Activated T-cell treated with anti-CD3 and anti-CD28 coated beads for 48 hours (primary cell): Measurements from ENCODE around the gene RGS4.

ENCODE experiments used
- DNase-seq: peaks from one replicate; pipeline ENCODE4 v3.0.0-alpha.2; 2020; ENCODE audit warnings: low read depth

RGS4 gene

GRCh38 chr1:163102590-163102989 lies 33.4 kb downstream of the RGS4 start:
- DNase-seq = no peak

DNA sequence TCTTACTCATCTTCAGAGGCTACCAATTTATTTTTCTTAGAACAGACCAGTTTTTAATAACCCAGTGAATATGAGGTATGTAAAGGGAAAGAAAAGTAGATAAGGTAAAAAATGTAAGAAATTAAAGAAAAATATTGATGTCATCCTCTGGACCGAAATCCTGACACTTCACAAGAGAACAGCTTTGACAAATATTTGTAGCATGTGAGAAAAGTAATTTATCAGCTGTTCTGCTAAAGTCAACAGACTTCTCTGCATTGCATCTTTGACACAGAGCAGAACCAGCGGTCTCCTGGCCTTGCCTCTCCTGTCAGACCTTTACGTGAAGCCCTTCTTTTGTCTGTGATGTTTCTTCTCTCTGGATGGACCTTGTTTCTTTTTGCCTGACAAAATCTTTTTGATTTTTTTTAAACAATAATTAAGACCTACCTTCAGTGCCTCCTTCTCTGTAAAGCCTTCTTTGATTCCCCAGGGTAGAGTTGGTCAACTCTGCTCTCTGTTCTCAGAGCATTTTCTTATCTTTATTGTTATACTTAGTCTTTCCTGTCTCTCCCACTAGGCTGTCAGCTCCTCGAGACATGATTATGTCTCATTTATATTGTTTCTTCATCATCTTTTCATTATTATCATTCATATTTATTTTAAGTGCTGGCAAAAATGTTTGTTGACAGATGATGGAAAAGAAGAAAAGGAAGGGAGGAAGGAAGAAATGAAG lies 35.4 kb downstream of the RGS4 start:
- DNase-seq = no peak

DNA sequence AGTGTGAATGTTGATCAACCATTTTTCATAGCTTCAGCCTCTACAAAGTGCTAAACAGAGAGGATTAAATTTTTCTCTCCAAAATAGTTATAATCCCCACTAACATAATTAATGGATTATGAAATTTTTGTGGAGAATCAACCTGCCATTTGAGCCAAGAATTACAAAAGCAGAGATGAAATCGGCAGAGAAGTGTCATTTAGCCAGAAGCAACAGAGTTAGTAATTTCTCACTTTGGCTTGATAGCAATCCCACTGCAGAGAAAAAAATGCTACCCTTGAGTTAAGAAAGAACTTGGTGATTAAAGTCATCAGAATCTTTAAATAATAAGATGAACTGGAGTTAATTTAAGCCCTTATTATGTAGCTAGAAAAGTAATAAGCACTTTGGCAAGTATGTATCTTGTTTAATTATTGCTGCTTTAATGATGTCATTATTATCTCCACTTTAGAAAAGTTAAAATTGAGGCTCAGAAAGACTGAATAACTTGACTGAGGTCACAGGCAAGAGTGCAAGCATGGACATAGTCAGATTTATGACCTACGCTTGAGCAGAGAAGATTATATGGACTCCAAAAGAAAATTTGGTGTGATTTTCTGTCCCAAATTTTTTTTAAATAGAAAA lies 37.3 kb downstream of the RGS4 start:
- DNase-seq = no peak

DNA sequence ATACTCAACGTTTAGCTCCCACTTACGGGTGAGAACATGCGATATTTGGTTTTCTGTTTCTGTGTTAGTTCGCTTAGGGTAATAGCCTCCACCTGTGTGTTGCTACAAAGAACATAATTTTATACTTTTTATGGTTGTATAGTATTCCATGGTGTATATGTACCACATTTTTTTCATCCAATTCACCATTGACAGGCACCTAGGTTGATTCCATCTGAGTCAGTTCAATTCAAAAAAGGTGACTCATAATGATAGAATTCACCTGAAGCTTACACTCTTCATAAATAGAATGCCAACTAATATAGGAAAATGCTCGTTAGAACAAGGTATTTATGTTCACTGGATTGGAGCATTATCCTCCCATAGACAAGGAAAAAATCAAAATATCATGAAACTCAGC lies 38.5 kb downstream of the RGS4 start:
- DNase-seq = no peak

DNA sequence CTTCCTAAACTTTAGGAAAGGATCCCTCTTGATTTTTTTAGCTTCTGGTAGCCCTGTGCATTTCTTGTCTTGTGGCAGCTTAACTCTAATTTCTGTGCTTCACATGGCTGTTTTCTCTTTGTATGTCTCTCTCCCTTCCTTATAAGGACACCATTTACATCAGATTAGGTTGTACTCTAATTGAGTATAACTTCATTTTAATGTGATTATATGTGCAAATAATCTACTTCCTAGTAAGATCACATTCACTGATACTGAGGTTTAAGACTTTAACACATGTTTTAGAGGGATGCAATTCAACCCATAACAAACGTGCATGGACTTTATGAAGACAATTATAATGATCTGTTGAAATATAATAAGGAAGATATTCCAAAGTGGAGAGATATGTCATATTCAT lies 46.7 kb downstream of the RGS4 start:
- no peak for DNase-seq

GRCh38 chr1:163119707-163120106 lies 50.5 kb downstream of the RGS4 start:
- no peak for DNase-seq

DNA sequence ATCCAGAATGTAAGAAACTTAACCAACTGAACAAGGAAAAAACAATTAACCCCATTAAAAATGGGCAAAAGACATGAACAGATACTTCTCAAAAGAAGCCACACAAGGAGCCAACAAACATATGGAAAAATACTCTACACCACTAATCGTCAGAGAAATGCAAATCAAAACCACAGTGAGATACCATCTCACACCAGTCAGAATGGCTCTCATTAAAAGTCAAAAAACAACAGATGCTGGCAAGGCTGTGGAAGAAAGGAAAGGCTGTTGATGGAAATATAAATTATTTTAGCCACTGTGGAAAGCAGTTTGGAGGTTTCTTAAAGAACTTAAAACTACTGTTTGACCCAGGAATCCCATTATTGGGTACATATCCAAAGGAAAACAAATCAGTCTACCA lies 51.2 kb downstream of the RGS4 start:
- DNase-seq = no peak

- no peak for DNase-seq
Observed at GRCh38 chr1:163124812-163125211, 55.7 kb downstream of the RGS4 start.
